Measurements from ENCODE around the gene STX18.

STX18 gene

DNA sequence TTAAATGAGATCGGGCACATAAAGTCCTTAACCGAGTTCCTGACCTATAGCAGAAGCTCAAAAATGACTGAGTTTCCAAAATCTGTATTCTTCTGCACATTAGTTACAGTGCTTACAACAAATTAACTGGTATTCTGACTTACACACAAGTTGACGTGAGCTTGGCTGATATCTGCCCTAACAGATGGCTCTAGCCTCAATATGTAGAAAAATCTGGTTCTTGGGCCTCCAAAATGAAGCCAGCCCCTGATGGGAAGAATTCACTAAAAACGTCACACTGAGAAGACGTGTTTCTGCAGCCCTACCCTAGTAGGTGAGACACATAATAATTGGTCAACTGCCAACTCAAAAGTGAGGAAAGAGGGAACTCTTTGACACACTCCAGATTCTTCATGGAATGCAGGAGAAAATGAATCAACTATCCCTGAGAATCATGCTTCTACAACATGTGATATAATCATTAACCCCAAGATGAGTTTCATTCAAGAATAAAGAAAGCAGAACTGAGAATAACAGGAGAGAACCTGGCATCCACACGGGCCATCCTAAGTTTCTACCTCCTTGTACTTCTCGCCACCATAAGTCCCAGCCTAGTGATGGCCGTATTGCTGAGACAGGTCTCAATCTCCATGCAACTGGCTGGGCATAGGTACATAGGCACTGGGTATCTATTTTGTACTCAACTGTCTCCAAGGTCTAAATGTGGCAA lies 8.2 kb downstream of the STX18 start:
- Histone ChIP-seq H3K9ac (ENCODE audit: low read depth, low read length) (no peak overlapping the region), H3K9me3 (ENCODE audit: insufficient read depth, low read length, severe bottlenecking) (no peaks in the 10 kb centered on the region), H3K4me1 (ENCODE audit: insufficient read depth, low read length) (no peaks in the 10 kb centered on the region; the same call in 1 of the 2 replicates), H3K36me3 (ENCODE audit: insufficient read depth, low read length) (0 out of 2 replicates have a peak, but pooled peaks cover 4% of the 10 kb centered on the region), H3K4me3 (ENCODE audit: low read depth in 1 of 2, low read length in 2 of 2) (no peak overlapping the region), H3K27me3 (ENCODE audit: insufficient read depth, low read length, poor library complexity) (no peaks in the 10 kb centered on the region), H3K79me2 (ENCODE audit: insufficient read depth, low read length) (peaks cover 88% of the 10 kb centered on the region), H4K20me1 (ENCODE audit: insufficient read depth, low read length) (peaks cover 40% of the 10 kb centered on the region; the same call in 1 of the 2 replicates), H3K27ac (ENCODE audit: low read length) (no peak overlapping the region), H2AFZ (ENCODE audit: low read depth, low read length) (no peak overlapping the region), H3K4me2 (ENCODE audit: insufficient read depth, low read length) (no peak overlapping the region)
- no peak for TF ChIP-seq EZH2 (IDR thresholded peaks at IDR 0.05; ENCODE audit: borderline replicate concordance, low read depth, low read length, severe bottlenecking)
- no peak for TF ChIP-seq CTCF (IDR thresholded peaks at IDR 0.05; ENCODE audit: borderline replicate concordance, extremely low read depth, low read length, poor library complexity, severe bottlenecking)
- no peak for ATAC-seq (ENCODE audit: insufficient read depth, low read depth)
- no peak for DNase-seq

GRCh38 chr4:4532371-4533154 lies 9.3 kb downstream of the STX18 start:
- H3K9me3 ChIP-seq (ENCODE audit: insufficient read depth, low read length, severe bottlenecking): no peaks in the 10 kb centered on the region
- H3K79me2 ChIP-seq (ENCODE audit: insufficient read depth, low read length): peaks cover 86% of the 10 kb centered on the region
- H3K4me1 ChIP-seq (ENCODE audit: insufficient read depth, low read length): no peaks in the 10 kb centered on the region
- TF ChIP-seq CTCF (IDR thresholded peaks at IDR 0.05; ENCODE audit: borderline replicate concordance, extremely low read depth, low read length, poor library complexity, severe bottlenecking) (no peak), EZH2 (IDR thresholded peaks at IDR 0.05; ENCODE audit: borderline replicate concordance, low read depth, low read length, severe bottlenecking) (no peak)
- H3K36me3 ChIP-seq (ENCODE audit: insufficient read depth, low read length): 0 out of 2 replicates have a peak, but pooled peaks cover 9% of the 10 kb centered on the region
- peaks cover 41% of the 10 kb centered on the region; the same call in 1 of the 2 replicates for H4K20me1 ChIP-seq (ENCODE audit: insufficient read depth, low read length)
- no peak overlapping the region for H2AFZ ChIP-seq (ENCODE audit: low read depth, low read length)
- no peak overlapping the region for H3K4me2 ChIP-seq (ENCODE audit: insufficient read depth, low read length)
- H3K27me3 ChIP-seq (ENCODE audit: insufficient read depth, low read length, poor library complexity): no peaks in the 10 kb centered on the region
- H3K9ac ChIP-seq (ENCODE audit: low read depth, low read length): no peak overlapping the region
- H3K27ac ChIP-seq (ENCODE audit: low read length): no peak overlapping the region
- DNase-seq (no peak), ATAC-seq (ENCODE audit: insufficient read depth, low read depth) (no peak)
- H3K4me3 ChIP-seq (ENCODE audit: low read depth in 1 of 2, low read length in 2 of 2): no peak overlapping the region

GRCh38 chr4:4529392-4529791 lies 12.5 kb downstream of the STX18 start:
- H3K9ac ChIP-seq (ENCODE audit: low read depth, low read length): no peak overlapping the region
- TF ChIP-seq CTCF (IDR thresholded peaks at IDR 0.05; ENCODE audit: borderline replicate concordance, extremely low read depth, low read length, poor library complexity, severe bottlenecking) (no peak), EZH2 (IDR thresholded peaks at IDR 0.05; ENCODE audit: borderline replicate concordance, low read depth, low read length, severe bottlenecking) (no peak)
- peaks cover 66% of the 10 kb centered on the region for H3K79me2 ChIP-seq (ENCODE audit: insufficient read depth, low read length)
- no peaks in the 10 kb centered on the region for H3K4me1 ChIP-seq (ENCODE audit: insufficient read depth, low read length)
- ATAC-seq (ENCODE audit: insufficient read depth, low read depth): no peak
- no peak overlapping the region for H3K27ac ChIP-seq (ENCODE audit: low read length)
- peaks cover 13% of the 10 kb centered on the region; the same call in 1 of the 2 replicates for H3K36me3 ChIP-seq (ENCODE audit: insufficient read depth, low read length)
- H3K4me2 ChIP-seq (ENCODE audit: insufficient read depth, low read length): no peak overlapping the region
- DNase-seq: no peak
- H4K20me1 ChIP-seq (ENCODE audit: insufficient read depth, low read length): peaks cover 29% of the 10 kb centered on the region; the same call in 1 of the 2 replicates
- no peak overlapping the region for H3K4me3 ChIP-seq (ENCODE audit: low read depth in 1 of 2, low read length in 2 of 2)
- H3K9me3 ChIP-seq (ENCODE audit: insufficient read depth, low read length, severe bottlenecking): no peaks in the 10 kb centered on the region
- no peak overlapping the region for H2AFZ ChIP-seq (ENCODE audit: low read depth, low read length)
- no peaks in the 10 kb centered on the region for H3K27me3 ChIP-seq (ENCODE audit: insufficient read depth, low read length, poor library complexity)

All from DND-41 (cell line).